Measurements from ENCODE around the gene PDZK1IP1. TPM values are rescaled to one million over a fixed set of nuclear protein-coding genes. Genes with fewer than 3 reads are reported as not detected.

PDZK1IP1 gene
- total and polyA plus RNA-seq, 2 experiments from 2014 or later, result not detected

DNA sequence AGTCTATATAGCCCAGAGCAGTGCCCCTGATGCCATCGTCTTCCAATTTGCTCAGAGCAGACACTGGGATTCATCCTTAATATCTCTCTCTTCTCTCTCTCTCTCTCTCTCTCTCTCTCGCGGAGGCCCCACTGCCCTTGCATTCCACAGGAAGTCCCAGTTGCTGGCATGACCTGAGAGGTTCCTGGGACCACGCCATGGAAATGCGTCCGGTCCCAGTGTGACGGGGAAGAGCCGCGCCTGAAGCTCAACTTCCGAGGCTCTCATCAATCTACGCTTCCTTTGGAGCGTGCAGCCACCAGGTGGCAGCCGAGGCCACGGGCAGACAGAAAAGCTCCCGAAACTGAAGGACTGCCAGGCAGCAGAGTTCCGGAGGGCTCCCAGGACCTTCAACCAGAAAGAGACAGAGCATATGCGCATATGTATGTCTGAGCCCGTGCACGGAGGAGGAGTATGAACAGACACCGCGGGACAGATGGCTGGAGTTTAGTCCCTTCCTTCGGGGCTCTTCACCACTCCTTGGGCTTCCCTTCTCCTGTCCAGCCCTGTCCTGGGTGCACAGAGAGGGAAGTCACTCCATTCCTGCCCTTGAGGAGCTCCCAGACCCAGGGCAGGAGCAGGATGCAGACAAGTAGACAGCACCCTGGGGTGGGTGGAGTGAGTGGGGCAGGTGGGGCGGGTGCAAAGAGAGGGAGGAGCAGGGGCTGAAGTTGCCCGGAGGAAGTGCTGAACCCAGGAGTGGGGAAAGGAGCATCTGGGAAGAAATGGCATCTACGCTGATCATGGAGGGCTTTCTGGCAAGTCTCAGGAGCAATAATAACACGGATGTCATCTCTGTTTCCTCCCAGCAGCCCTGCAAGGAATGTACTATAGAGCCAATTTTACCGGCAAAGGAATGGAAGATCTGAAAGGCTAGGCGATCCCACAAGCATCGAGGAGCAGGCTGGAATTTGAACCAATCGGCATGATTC lies 10.5 kb downstream of the PDZK1IP1 start:
- in situ Hi-C loops (cut with MboI), result no loop called here
- peak; percentile 97 for DNase-seq
- peak overlapping the region; percentile 100 for H2AFZ ChIP-seq
- no peaks in the 10 kb centered on the region for H3K36me3 ChIP-seq (ENCODE audit: low read depth)
- peak overlapping the region; percentile 73 for H3K9ac ChIP-seq
- H3K4me3 ChIP-seq, result peak overlapping the region; percentile 87
- H3K27ac ChIP-seq, result peak overlapping the region; percentile 51
- WGBS, 2 experiments (ENCODE audit: low coverage in 1 of 2, low lambda C conversion rate in 2 of 2, missing lambda C conversion rate in 2 of 2), result 1 to 3% methylated on average over 29 to 30 of the region's 30 CpGs
- no peaks in the 10 kb centered on the region for H4K20me1 ChIP-seq (ENCODE audit: insufficient read depth)
- H3K4me1 ChIP-seq (ENCODE audit: insufficient read depth), result no peaks in the 10 kb centered on the region
- H3K4me2 ChIP-seq (ENCODE audit: unreplicated experiment), result peak overlapping the region; percentile 100
- H3K9me2 ChIP-seq (ENCODE audit: insufficient read depth), result no peaks in the 10 kb centered on the region
- H3K9me3 ChIP-seq (ENCODE audit: low read depth), result no peaks in the 10 kb centered on the region
- no peaks in the 10 kb centered on the region for H3K79me2 ChIP-seq (ENCODE audit: insufficient read depth)
- no peak for TF ChIP-seq EZH2 (IDR thresholded peaks at IDR 0.05; ENCODE audit: insufficient read depth, poor library complexity, severe bottlenecking)
- no peak for TF ChIP-seq EZH2phosphoT487 (IDR thresholded peaks at IDR 0.05; ENCODE audit: insufficient read depth, low read depth)
- H3F3A ChIP-seq (ENCODE audit: insufficient read depth), result 0 out of 2 replicates have a peak, but pooled peaks cover 3% of the 10 kb centered on the region
- H3K27me3 ChIP-seq (replicated peaks; ENCODE audit: insufficient read depth), result 0 out of 2 replicates have a peak, but pooled peaks cover 5% of the 10 kb centered on the region

DNA sequence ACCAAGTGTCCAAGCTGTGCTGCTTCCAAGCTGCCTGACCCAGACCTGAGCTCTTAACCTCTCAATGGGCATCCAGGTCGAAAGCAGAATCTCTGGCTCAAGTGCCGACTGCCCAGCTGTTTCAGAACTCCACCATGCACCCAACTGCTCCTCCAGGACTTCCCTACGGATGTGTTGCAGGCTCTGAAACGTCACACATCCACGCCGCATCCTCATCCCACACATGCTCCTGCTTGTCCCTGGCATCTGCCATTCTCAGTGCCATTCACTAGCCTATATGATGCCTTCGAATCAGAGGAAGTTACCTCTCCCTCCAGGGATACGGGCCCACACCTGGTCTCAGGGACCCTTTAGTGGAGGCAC lies 11.2 kb downstream of the PDZK1IP1 start:
- peak overlapping the region; percentile 100 for H3K4me2 ChIP-seq (ENCODE audit: unreplicated experiment)
- no peaks in the 10 kb centered on the region for H3K9me3 ChIP-seq (ENCODE audit: low read depth)
- no peaks in the 10 kb centered on the region for H3K4me1 ChIP-seq (ENCODE audit: insufficient read depth)
- in situ Hi-C loops (cut with MboI), result no loop called here
- H3K9ac ChIP-seq, result peak overlapping the region; percentile 73
- H2AFZ ChIP-seq, result peak overlapping the region; percentile 100
- no peak overlapping the region for H3K27ac ChIP-seq
- 0 out of 2 replicates have a peak, but pooled peaks cover 3% of the 10 kb centered on the region for H3F3A ChIP-seq (ENCODE audit: insufficient read depth)
- H3K36me3 ChIP-seq (ENCODE audit: low read depth), result no peaks in the 10 kb centered on the region
- no peak for DNase-seq
- TF ChIP-seq EZH2 (IDR thresholded peaks at IDR 0.05; ENCODE audit: insufficient read depth, poor library complexity, severe bottlenecking) (no peak), EZH2phosphoT487 (IDR thresholded peaks at IDR 0.05; ENCODE audit: insufficient read depth, low read depth) (no peak)
- no peaks in the 10 kb centered on the region for H3K9me2 ChIP-seq (ENCODE audit: insufficient read depth)
- H3K79me2 ChIP-seq (ENCODE audit: insufficient read depth), result no peaks in the 10 kb centered on the region
- peak overlapping the region; percentile 87 for H3K4me3 ChIP-seq
- WGBS, 2 experiments (ENCODE audit: low coverage in 1 of 2, low lambda C conversion rate in 2 of 2, missing lambda C conversion rate in 2 of 2), result 83 to 89% methylated on average over 8 of the region's 8 CpGs
- H4K20me1 ChIP-seq (ENCODE audit: insufficient read depth), result no peaks in the 10 kb centered on the region
- H3K27me3 ChIP-seq (replicated peaks; ENCODE audit: insufficient read depth), result 0 out of 2 replicates have a peak, but pooled peaks cover 5% of the 10 kb centered on the region

DNA sequence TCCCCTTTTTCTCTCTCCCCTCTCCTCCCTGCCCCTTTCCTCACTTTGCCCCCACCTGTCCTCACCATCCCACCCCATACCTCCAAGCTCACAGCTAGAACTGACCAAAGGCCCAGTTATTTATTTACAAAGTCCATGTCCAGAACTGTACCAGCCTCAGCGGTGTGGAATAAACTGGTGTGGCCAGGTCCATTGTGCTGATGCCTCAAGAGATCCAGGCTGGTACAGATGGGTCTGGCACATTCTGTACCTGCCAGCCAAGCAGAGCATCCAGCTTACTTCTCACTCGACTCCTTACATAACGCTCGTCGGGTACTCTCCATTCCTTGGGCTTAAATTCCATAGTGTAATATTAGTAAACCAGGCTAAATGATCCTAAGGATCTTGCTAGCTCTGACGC lies 11.8 kb downstream of the PDZK1IP1 start:
- Histone ChIP-seq H3K4me3 (no peak overlapping the region), H3K4me2 (ENCODE audit: unreplicated experiment) (no peak overlapping the region), H4K20me1 (ENCODE audit: insufficient read depth) (no peaks in the 10 kb centered on the region), H2AFZ (no peak overlapping the region), H3K36me3 (ENCODE audit: low read depth) (no peaks in the 10 kb centered on the region), H3K9me3 (ENCODE audit: low read depth) (no peaks in the 10 kb centered on the region), H3K27me3 (replicated peaks; ENCODE audit: insufficient read depth) (0 out of 2 replicates have a peak, but pooled peaks cover 5% of the 10 kb centered on the region), H3K4me1 (ENCODE audit: insufficient read depth) (no peaks in the 10 kb centered on the region), H3K27ac (no peak overlapping the region), H3F3A (ENCODE audit: insufficient read depth) (0 out of 2 replicates have a peak, but pooled peaks cover 3% of the 10 kb centered on the region), H3K79me2 (ENCODE audit: insufficient read depth) (no peaks in the 10 kb centered on the region), H3K9ac (no peak overlapping the region), H3K9me2 (ENCODE audit: insufficient read depth) (no peaks in the 10 kb centered on the region)
- TF ChIP-seq EZH2phosphoT487 (IDR thresholded peaks at IDR 0.05; ENCODE audit: insufficient read depth, low read depth), result no peak
- TF ChIP-seq EZH2 (IDR thresholded peaks at IDR 0.05; ENCODE audit: insufficient read depth, poor library complexity, severe bottlenecking), result no peak
- no peak for DNase-seq
- WGBS, 2 experiments (ENCODE audit: low coverage in 1 of 2, low lambda C conversion rate in 2 of 2, missing lambda C conversion rate in 2 of 2), result 69 to 80% methylated on average over 6 of the region's 6 CpGs
- in situ Hi-C loops (cut with MboI), result no loop called here

DNA sequence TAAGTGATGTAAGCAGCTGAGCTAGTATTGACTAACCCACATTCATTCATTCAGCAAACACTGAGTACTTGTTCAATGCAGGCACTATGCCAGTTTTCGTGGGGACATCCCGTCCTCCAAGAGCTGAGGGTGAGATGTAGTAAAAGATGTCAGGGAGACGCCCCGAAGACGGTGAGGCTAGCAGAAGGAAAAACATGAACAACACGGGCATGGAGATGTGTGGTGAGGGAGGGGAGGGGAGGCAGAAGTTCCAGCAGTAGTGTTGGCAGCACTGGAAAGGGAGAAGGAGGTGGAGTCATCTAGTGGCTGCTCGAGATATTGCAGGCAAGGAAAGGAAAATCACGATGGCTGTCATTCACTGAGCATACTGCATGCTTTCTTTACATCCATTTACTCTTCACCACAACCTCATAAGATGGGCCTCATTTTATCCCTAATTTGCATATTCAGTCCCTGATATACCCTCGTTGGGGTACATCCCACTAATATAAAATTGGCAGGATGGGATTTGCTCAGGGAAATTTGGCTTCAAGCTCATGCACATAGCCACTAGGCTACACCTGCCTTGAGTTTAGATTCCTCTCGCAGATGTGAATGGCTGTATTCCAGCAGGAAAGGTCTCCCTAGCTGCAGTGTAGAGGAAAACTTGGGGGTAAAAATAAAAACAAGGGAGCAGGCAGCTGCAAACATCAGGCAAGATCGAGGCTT lies 14.5 kb downstream of the PDZK1IP1 start:
- Histone ChIP-seq H3K4me1 (ENCODE audit: insufficient read depth) (no peaks in the 10 kb centered on the region), H3K36me3 (ENCODE audit: low read depth) (no peaks in the 10 kb centered on the region), H3K79me2 (ENCODE audit: insufficient read depth) (no peaks in the 10 kb centered on the region), H4K20me1 (ENCODE audit: insufficient read depth) (no peaks in the 10 kb centered on the region), H3K9me3 (ENCODE audit: low read depth) (no peaks in the 10 kb centered on the region), H3F3A (ENCODE audit: insufficient read depth) (0 out of 2 replicates have a peak, but pooled peaks cover 3% of the 10 kb centered on the region), H3K27me3 (replicated peaks; ENCODE audit: insufficient read depth) (0 out of 2 replicates have a peak, but pooled peaks cover 5% of the 10 kb centered on the region), H3K9me2 (ENCODE audit: insufficient read depth) (no peaks in the 10 kb centered on the region), H3K4me3 (peak overlapping the region; percentile 46; the same call in 1 of the 2 replicates), H3K4me2 (ENCODE audit: unreplicated experiment) (peak overlapping the region; percentile 92), H2AFZ (no peak overlapping the region; the same call in 1 of the 2 replicates), H3K27ac (no peak overlapping the region), H3K9ac (no peak overlapping the region)
- TF ChIP-seq EZH2 (IDR thresholded peaks at IDR 0.05; ENCODE audit: insufficient read depth, poor library complexity, severe bottlenecking) (no peak), EZH2phosphoT487 (IDR thresholded peaks at IDR 0.05; ENCODE audit: insufficient read depth, low read depth) (no peak)
- in situ Hi-C loops (cut with MboI), result no loop called here
- DNase-seq, result peak; percentile 77
- 6 to 7% methylated on average over 11 of the region's 11 CpGs for WGBS, 2 experiments (ENCODE audit: low coverage in 1 of 2, low lambda C conversion rate in 2 of 2, missing lambda C conversion rate in 2 of 2)

Measured in GM23248 (cell line).